Endothelial cell of umbilical vein (primary cell): ENCODE results near the gene ABAT. TPM values are rescaled to one million over a fixed set of nuclear protein-coding genes. Genes with fewer than 3 reads are reported as not detected.

ENCODE experiments used
- BruUV-seq: library from RNA; stranded (reverse); fragments of 400-500 nt; replicated peaks from 2 replicates; lab custom pipeline; 2021; lab: Mats Ljungman, UMichigan
- CTCF ChIA-PET: fragments of 300-600, 350-600 bp; sonication (Branson Sonifier 250); formaldehyde crosslinking; loops from one replicate; lab custom pipeline; 2021; ENCODE audit warnings: antibody characterized with exemption, inconsistent platforms; lab: Charles Lee
- POLR2A ChIA-PET: fragments of 300-600, 350-600 bp; sonication (Branson Sonifier 250); formaldehyde crosslinking; loops from one replicate; lab custom pipeline; 2021; ENCODE audit warnings: antibody characterized with exemption, inconsistent platforms; lab: Charles Lee
- DNase-seq: peaks from one replicate; pipeline ENCODE4 v3.0.0-alpha.2; 2011; ENCODE audit warnings: low read depth, low spot score
- FAIRE-seq: peaks from 2 replicates; lab custom pipeline; 2011; peaks lifted over from hg19 to GRCh38; lab: Jason Lieb, UNC
- H2AFZ ChIP-seq: 2 replicates; pipeline ENCODE4 v1.6.0; 2012; ENCODE audit warnings: low read depth, low read length, control low read depth, inconsistent platforms
- H3K27ac ChIP-seq: 2 replicates; pipeline ENCODE4 v1.5.1; 2011; ENCODE audit warnings: low read depth, mild to moderate bottlenecking, control low read depth, low read length, moderate library complexity; ENCODE audit not compliant: insufficient read depth
- H3K27me3 ChIP-seq, 2 experiments: 2 replicates each; pipeline versions ENCODE4 v1.6.0 to v1.6.1; 2011; ENCODE audit warnings: low read length in 2 of 2, mixed read lengths in 1 of 2; ENCODE audit not compliant: control insufficient read depth in 2 of 2, insufficient read depth in 2 of 2
- H3K36me3 ChIP-seq, 2 experiments: 2 replicates in 1 of 2; 3 replicates in 1 of 2; pipeline ENCODE4 v1.5.1; 2011; ENCODE audit warnings: low read length in 2 of 2, mild to moderate bottlenecking in 1 of 2, moderate library complexity in 1 of 2; ENCODE audit not compliant: control insufficient read depth in 2 of 2, insufficient read depth in 2 of 2; ENCODE audit errors: extremely low read depth in 1 of 2
- H3K4me1 ChIP-seq: 3 replicates; pipeline ENCODE4 v1.5.1; 2011; ENCODE audit warnings: mild to moderate bottlenecking, low read length; ENCODE audit not compliant: control insufficient read depth, insufficient read depth; ENCODE audit errors: extremely low read depth
- H3K4me2 ChIP-seq: 2 replicates; pipeline ENCODE4 v1.6.1; 2011; ENCODE audit warnings: low read length, control low read depth, mixed read lengths; ENCODE audit not compliant: insufficient read depth
- H3K4me3 ChIP-seq, 3 experiments: fragments of 200-600 bp in 1 of 3; sonication (generic), shearing (Covaris generic) in 1 of 3; replicated peaks in 1 of 3; 2 replicates each; pipeline ENCODE4 v1.5.1; 2011 to 2016; ENCODE audit warnings: control low read depth in 3 of 3, low read length in 3 of 3, mild to moderate bottlenecking in 2 of 3, inconsistent platforms in 1 of 3, low read depth in 1 of 3, moderate library complexity in 1 of 3; ENCODE audit not compliant: insufficient read depth in 1 of 3
- H3K79me2 ChIP-seq: 2 replicates; pipeline ENCODE4 v1.6.0; 2012; ENCODE audit warnings: low read length, inconsistent platforms; ENCODE audit not compliant: control insufficient read depth, insufficient read depth
- H3K9ac ChIP-seq: replicated peaks from 2 replicates; pipeline ENCODE3; 2011; ENCODE audit warnings: low read length, control low read depth; ENCODE audit not compliant: insufficient read depth; ENCODE audit errors: extremely low read depth
- H3K9me1 ChIP-seq: replicated peaks from 3 replicates; pipeline ENCODE4 v1.6.0; 2011; ENCODE audit warnings: mild to moderate bottlenecking, low read length; ENCODE audit not compliant: control insufficient read depth, insufficient read depth; ENCODE audit errors: extremely low read depth
- H3K9me3 ChIP-seq: replicated peaks from 2 replicates; pipeline ENCODE4 v1.5.1; 2012; ENCODE audit warnings: low read length, inconsistent platforms; ENCODE audit not compliant: control insufficient read depth, insufficient read depth
- H4K20me1 ChIP-seq: replicated peaks from 2 replicates; pipeline ENCODE3; 2011; ENCODE audit warnings: mild to moderate bottlenecking, low read length; ENCODE audit not compliant: control insufficient read depth, insufficient read depth; ENCODE audit errors: extremely low read depth
- CTCF ChIP-seq, 2 donors: IDR thresholded peaks; 1 replicate in 1 of 2; 2 replicates in 1 of 2; pipeline ENCODE4 v1.5.1; 2011; ENCODE audit warnings: low read length in 2 of 2, mild to moderate bottlenecking in 2 of 2, moderate library complexity in 2 of 2, control low read depth in 1 of 2, inconsistent platforms in 1 of 2, low read depth in 1 of 2; ENCODE audit not compliant: insufficient read depth in 1 of 2; ENCODE audit errors: extremely low read depth in 1 of 2
- EZH2 ChIP-seq: IDR thresholded peaks from 2 replicates; pipeline ENCODE4 v1.6.1; 2012; ENCODE audit warnings: borderline replicate concordance, low read depth, mild to moderate bottlenecking, moderate library complexity, low read length, inconsistent platforms; ENCODE audit not compliant: severe bottlenecking
- FOS ChIP-seq: IDR thresholded peaks from 2 replicates; pipeline ENCODE4 v1.6.1; 2011; ENCODE audit warnings: mild to moderate bottlenecking, low read length, moderate library complexity, borderline replicate concordance; ENCODE audit not compliant: insufficient read depth
- GATA2 ChIP-seq: IDR thresholded peaks from 2 replicates; pipeline ENCODE4 v1.7.0; 2011; ENCODE audit warnings: low read depth, mild to moderate bottlenecking, moderate library complexity, mixed read lengths, low read length; ENCODE audit not compliant: insufficient read length, insufficient read depth
- JUN ChIP-seq: IDR thresholded peaks from 2 replicates; pipeline ENCODE4 v1.6.1; 2011; ENCODE audit warnings: borderline replicate concordance, low read depth; ENCODE audit not compliant: insufficient read length, insufficient read depth
- MAX ChIP-seq: IDR thresholded peaks from 2 replicates; pipeline ENCODE4 v1.6.1; 2011; ENCODE audit not compliant: insufficient read depth, insufficient read length
- MYC ChIP-seq: IDR thresholded peaks from one replicate; pipeline ENCODE4 v1.6.1; 2011; ENCODE audit warnings: mild to moderate bottlenecking, low read depth, low read length
- POLR2A ChIP-seq: IDR thresholded peaks from 2 replicates; pipeline ENCODE4 v1.6.1; 2012; ENCODE audit warnings: low read depth, mild to moderate bottlenecking, control low read depth, low read length
- POLR2AphosphoS5 ChIP-seq: IDR thresholded peaks from 2 replicates; pipeline ENCODE4 v1.6.1; 2012; ENCODE audit warnings: low read depth, mild to moderate bottlenecking, control low read depth, low read length, moderate library complexity; ENCODE audit not compliant: insufficient read depth
- dilution Hi-C: fragments of 300-500 bp; cut with MboI; formaldehyde crosslinking; loops from one replicate; pipeline ENCODE4 v1.15.0; 2019; ENCODE audit warnings: low sequenced_read_pairs; ENCODE audit not compliant: extremely low pct_ligation_motif_present
- intact Hi-C: fragments of 100-400 bp; cut with micrococcal nuclease; formaldehyde crosslinking; loops from one replicate; pipeline ENCODE4 v1.10.0; 2022
- polyA plus RNA-seq, 4 experiments: library from polyadenylated mRNA; depleted of rRNA in 3 of 4; stranded (reverse) in 3 of 4; unstranded in 1 of 4; fragments of >200 nt; gene quantifications; 2 replicates each; pipeline versions ENCODE4 v1.2.1 to v1.2.3, GENCODE V29; 2011 to 2012; ENCODE audit warnings: missing spikeins in 1 of 4
- total RNA-seq: library from RNA; stranded (reverse); gene quantifications from 2 replicates; pipeline ENCODE4 v1.2.3, GENCODE V29; 2021

Gene ABAT
- total and polyA plus RNA-seq, 2 donors (not counting 3 experiments of a cell fraction or from before 2014, with no cell fraction given) = 1.3 to 1.4 TPM

GRCh38 chr16:8768283-8768682 is 93.9 kb downstream of the ABAT start:
- Histone ChIP-seq H3K9ac (no peak overlapping the region), H3K27ac (no peak overlapping the region), H3K79me2 (no peaks in the 10 kb centered on the region), H3K27me3 (no peaks in the 10 kb centered on the region), H3K4me3 (no peak overlapping the region), H2AFZ (no peak overlapping the region), H3K9me1 (no peaks in the 10 kb centered on the region), H3K4me1 (no peaks in the 10 kb centered on the region), H4K20me1 (no peaks in the 10 kb centered on the region), H3K4me2 (no peak overlapping the region), H3K9me3 (no peaks in the 10 kb centered on the region), H3K36me3 (no peaks in the 10 kb centered on the region)
- no TSS peak for BruUV-seq
- dilution Hi-C loops (no loop called here), intact Hi-C loops (no loop called here)
- no peak for TF ChIP-seq CTCF (IDR thresholded peaks at IDR 0.05; ENCODE audit: extremely low read depth in 1 of 2, insufficient read depth in 1 of 2, low read depth in 1 of 2, low read length in 2 of 2)
- TF ChIP-seq MYC = no peak
- no peak for TF ChIP-seq MAX
- no peak for TF ChIP-seq EZH2
- no peak for TF ChIP-seq GATA2
- TF ChIP-seq POLR2AphosphoS5 = no peak
- TF ChIP-seq POLR2A = no peak
- TF ChIP-seq FOS = no peak
- no peak for TF ChIP-seq JUN
- no peak for FAIRE-seq
- ChIA-PET CTCF (no interaction called here), POLR2A (no interaction called here)
- DNase-seq = no peak
